GM18498 (cell line): ENCODE data around the gene TCF4.

Experiments used
- ATAC-seq: cut with Tn5 transposase; IDR thresholded peaks from one replicate; pipeline ENCODE4 v1.9.1; 2021; ENCODE audit warnings: mild to moderate bottlenecking, moderate library complexity; ENCODE audit not compliant: unreplicated experiment

Gene TCF4

DNA sequence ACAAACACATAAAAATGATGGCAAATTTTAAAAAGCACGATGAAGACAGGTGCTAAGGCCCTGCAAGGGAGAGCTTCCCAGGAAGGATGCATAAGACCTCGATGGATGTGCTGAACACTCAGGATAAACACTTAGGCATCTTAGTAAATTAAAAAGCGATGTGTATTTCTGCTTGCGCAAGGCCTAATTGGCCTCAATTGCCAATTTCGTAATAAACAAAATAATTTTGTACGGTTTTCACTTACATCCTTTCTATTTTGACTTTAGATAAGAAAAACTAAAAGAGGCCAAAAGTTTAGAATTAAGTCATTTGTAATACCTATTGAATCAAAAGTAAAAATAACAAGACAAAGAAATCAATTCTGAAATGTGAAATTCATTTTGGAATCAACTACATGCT lies 189.1 kb downstream of the TCF4 start:
- no peak for ATAC-seq

GRCh38 chr18:55396979-55397378 lies 191.0 kb downstream of the TCF4 start:
- ATAC-seq, result no peak

DNA sequence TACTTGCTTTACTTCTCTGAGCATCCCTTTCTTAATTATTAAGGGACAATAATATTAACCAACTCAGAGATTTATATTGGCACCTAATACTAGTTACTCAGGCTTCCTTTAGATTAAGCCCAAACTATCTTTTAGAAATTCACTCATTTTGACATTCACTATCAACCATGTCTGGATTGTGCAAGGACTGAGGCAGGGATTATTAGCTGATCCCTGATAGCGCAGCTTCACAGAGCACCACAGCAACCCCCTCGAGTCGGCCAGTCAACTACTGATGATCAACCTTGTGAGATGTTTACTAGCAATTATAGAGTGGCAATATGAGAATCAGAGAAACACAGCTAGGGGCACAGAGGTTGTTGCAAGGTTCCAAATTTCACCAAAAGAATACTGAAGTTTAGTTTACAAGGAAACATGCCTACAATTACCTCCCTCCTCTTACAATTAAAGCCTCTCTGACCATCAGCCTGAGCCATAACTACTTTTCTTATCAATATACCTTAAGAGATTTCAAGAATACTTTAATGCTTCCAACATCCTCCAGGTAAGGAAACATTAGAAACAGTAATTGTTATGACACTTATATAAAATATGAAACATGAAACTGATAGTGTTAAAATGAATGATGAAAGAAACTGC lies 191.6 kb downstream of the TCF4 start:
- no peak for ATAC-seq

DNA sequence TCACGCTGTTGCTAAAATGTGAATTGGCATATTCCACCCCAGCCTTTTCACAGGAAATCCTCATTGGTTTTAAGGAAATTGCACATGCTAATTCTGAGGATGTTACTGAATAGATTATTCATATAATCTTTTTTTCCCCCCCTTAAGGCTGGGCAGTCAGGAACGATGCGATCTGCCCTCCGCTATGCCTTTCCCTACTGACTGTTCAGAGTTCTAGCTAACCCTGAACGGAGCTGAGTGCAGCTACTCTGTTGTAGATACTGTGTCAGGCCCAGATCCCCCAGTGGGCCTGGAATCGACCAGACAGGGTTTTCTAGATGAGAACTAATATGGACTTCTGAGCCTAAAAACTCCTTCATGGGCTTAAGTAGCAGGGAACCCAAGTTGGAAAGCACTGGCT lies 192.2 kb downstream of the TCF4 start:
- no peak for ATAC-seq

DNA sequence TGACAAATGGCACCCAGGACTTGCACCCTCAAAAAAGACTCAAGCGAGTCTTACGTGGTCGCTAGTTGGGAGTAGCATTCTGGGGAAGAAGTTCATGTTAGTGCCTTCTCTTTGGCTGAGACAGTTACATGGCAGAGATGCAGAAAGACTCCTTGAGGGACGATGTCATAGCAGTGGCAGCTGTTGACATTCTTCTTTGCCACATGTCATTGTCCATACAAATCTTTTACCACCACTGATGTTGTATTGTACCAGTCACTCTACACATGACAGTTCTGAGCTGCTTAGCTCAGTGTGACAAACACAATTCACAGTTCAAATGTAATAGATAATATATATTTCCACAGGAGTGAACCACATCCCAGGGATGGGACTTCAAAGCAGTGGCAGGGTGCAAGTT lies 197.1 kb downstream of the TCF4 start:
- no peak for ATAC-seq

- no peak for ATAC-seq
Observed at GRCh38 chr18:55387139-55387984, 200.6 kb downstream of the TCF4 start.

DNA sequence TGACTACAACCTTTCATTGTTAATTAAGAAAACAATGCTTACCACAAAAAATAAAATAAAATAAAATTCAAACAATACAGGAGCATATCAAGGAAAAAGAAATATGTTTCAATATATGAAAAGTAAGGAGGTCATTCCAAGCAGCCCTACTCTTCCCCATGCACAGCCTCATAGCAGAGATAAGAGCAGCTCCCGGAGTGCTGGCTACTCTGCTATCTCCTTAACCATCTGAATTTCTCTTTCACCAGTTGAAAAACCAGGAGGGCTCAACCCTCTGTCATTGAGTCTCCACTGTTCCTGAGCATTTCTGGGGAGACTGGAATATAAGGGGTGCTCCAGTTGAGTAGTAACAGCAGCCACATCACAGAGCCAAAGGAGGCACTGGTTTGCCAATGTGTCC lies 201.4 kb downstream of the TCF4 start:
- no peak for ATAC-seq

DNA sequence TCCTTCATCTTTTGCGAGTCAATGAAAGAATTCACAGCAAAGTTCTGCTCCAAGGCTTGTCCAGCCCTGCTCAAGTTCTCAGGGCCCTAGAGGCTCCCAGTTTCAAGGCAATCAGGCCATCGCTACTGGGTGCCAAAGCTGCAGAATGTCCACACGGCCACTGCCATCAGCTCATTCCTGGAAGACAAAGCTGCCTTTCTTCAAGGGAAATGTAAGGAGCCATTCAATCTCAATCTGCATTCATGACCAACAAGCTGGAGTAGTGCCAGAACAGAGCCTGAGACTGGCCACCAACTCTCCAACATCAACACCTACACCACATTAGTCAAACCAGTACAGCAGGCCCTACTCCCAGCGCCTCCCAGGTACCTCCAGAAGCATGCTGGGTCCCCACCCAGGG lies 202.2 kb downstream of the TCF4 start:
- ATAC-seq, result no peak

- no peak for ATAC-seq
Observed at GRCh38 chr18:55384551-55385275, 203.3 kb downstream of the TCF4 start.

DNA sequence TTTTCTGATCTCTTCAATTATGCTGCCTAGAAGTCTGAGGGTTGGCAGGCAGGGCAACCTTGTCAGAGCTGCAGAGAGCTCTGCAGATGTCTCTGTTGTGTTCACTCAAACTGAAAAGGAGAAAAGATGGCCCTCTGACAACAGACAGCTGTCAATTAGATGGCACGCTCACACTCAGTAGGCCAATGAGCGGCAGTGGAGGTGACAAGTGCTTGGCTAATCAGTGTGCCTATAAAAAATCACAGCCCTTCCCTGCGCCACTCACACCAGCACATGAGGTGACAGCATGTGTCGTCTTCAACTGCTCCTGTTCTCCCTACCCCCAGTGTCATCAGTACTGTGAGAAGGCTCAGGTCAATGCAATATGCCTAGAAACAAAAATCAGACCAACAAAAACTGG lies 203.9 kb downstream of the TCF4 start:
- ATAC-seq, result no peak

GRCh38 chr18:55382277-55382805 lies 205.7 kb downstream of the TCF4 start:
- ATAC-seq, result no peak

DNA sequence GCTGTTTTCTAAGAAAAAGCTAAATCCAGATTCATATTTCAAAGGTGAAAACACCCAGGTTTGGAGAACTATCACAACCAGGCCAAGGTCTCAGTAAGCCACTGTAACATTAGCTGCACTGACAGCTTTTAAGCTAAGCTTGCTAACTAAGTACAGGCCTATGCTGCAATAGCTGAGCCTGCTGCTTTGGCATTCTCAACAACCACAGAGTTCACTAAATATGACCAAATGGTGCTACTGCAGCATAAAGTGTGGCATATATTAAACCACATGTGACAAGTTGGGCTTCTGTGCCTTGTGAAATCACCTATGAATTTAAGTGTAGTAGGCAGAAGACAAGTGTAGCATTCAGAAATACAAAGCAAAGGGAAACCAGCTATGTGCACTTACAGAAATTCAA lies 206.7 kb downstream of the TCF4 start:
- ATAC-seq, result no peak

- no peak for ATAC-seq
Observed at GRCh38 chr18:55380589-55380988, 207.4 kb downstream of the TCF4 start.

DNA sequence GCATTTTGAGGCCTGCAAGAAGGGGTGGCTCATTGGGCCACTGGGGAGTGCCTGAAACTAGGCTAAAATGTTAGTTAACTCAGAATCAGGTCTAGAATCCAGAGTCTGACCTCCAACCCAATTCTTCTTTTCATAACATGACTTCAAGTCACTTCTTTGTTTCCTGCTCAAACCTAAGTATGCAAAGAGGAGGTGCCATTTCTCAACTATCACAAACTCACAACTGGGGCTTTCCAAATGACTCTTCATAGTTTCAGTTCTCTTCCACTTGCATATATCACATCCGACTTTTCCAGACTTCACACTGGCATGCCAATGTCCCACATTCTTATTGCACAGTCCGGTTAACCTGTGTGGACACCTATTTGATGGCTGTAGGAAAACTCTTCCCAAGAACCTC lies 211.6 kb downstream of the TCF4 start:
- peak; percentile 93 for ATAC-seq

GRCh38 chr18:55375930-55376329 lies 212.1 kb downstream of the TCF4 start:
- no peak for ATAC-seq

DNA sequence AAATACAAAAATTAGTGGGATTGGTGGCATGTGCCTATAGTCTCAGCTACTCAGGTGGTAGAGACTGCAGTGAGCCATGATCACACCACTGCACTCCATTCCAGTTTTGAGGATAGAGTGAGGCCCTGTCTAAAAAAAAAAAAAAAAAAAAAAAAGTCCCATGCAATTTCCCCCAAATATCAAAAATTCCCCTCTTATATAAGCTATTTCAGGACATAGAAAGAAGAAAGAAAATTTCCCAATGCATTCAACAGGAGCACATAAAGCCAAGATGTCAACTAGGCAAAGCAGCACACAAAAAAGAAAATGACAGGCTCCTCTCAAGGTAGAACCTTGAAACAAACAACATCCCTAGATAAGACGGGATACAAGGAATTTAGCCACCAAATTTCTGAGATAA lies 213.3 kb downstream of the TCF4 start:
- no peak for ATAC-seq

DNA sequence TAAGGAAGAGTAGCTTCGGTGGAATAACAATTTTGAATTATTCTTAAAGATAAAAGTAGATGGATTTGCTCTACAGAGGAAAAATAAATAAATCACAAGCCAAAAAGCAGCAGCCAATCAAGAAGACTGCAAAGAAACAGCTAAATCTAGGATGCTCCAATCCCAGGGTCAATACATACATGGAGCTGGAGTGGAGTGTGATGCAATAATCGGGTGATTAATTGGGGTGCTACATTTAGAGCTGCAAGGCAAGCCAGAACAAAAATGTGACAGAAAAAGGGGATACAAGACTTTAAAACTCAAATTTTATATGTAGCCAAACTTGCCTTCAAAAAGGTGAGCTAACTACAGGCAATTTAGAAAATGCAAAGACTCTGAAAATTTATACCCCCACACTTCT lies 215.8 kb downstream of the TCF4 start:
- no peak for ATAC-seq

DNA sequence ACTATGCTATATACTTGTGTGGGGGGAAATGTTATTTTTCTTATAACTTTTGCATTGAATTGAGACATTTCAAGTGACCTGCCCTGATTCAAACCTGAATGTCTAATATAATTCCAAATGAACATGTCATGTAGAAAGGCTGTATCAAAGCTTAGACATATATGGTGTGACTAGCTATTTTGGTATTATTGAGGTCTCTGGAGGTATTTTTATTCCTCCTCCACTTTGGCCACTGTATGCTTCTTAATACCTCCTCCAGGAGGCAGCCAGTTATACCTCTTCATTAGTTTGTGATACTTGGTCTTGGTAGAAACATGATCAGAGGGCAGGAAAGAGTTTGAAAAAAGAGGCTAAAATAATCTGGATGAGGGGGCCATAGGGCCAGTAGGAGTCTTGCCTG lies 217.1 kb downstream of the TCF4 start:
- ATAC-seq, result no peak

DNA sequence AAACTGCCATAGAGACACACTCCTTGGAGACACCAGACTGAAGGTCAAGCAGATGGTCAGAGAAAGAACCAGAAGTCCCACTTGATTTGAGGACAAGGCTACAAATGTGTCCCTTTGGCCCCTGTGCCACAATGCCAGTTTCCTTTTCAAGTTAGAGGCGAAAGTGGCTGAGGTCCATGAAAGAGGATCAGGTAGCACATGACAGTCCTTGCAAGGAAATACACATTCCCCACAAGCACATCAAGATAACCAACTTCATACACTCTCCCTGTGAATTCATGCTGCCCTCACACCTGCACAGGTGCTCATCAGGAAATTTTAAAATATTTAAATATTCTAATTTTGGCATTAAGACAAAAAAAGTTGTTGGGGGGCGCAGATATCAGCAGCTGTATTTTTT lies 218.6 kb downstream of the TCF4 start:
- ATAC-seq, result no peak

DNA sequence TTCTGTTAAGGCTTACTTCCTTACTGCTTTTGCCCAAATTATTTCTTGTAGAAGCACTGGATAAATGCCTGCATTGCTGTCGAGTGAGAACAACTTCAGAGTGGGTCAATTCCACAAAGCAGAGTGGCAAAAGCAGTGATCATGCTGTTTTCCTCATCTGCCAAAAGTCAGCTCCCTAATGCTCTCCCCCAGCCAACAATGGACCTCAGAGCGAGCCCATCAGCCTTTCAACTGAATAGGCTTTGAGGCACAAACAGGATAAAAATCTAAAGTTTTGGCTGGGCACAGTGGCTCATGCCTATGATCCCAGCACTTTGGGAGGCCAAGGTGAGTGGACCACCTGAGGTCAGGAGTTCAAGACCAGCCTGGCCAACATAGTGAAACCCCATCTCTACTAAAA lies 222.7 kb downstream of the TCF4 start:
- ATAC-seq, result no peak

DNA sequence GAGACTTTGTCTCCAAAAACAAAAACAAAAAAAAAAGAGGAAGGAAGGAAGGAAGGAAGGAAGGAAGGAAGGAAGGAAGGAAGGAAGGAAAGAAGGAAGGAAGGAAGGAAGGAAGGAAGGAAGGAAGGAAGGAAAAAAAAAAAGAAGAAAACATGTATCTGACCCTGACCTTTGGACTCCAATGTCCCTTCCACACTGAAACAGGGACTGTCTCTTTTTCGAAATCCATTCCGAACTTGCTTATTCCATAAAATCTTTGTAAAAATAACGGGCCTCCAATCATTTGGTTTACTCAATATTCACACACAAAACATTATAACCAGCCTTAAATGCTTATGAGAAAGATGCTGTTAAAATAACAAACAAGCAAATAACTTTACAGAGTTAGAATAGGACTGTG lies 225.7 kb downstream of the TCF4 start:
- ATAC-seq, result no peak
